Activated CD4-positive, alpha-beta T cell treated with anti-CD3 and anti-CD28 coated beads, Interleukin-2, amount 50 U/mL, for 24 hours (primary cell): ENCODE measurements around the gene STARD7.

Experiments used
- DNase-seq, 2 donors: peaks; one replicate each; pipeline ENCODE4 v3.0.0-alpha.2; 2020; ENCODE audit warnings: low read depth in 1 of 2, low spot score in 1 of 2

Gene STARD7

GRCh38 chr2:96137321-96138178 is 71.1 kb downstream of the STARD7 start:
- DNase-seq = no peak

GRCh38 chr2:96136129-96136720 is 72.4 kb downstream of the STARD7 start:
- no peak for DNase-seq

DNA sequence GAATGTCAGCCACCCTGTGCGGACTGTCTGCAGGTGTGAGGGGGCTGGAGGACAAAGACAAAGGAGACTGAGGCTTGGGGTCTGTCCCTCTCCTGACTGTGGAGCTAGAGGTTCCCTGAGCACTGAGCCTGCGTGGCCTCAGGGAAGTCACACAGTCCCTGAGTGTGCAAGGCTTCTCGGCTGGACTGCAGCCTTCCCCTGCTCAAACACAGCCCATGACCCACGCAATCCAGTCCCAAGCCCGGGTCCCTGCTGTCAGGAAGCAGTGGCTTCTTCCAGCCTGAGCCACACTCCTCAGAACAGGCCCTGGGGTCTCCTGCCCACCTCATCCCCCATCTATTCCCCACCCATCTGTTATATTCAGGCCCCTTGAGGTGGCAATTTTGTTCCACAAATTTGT is 73.0 kb downstream of the STARD7 start:
- no peak for DNase-seq

DNA sequence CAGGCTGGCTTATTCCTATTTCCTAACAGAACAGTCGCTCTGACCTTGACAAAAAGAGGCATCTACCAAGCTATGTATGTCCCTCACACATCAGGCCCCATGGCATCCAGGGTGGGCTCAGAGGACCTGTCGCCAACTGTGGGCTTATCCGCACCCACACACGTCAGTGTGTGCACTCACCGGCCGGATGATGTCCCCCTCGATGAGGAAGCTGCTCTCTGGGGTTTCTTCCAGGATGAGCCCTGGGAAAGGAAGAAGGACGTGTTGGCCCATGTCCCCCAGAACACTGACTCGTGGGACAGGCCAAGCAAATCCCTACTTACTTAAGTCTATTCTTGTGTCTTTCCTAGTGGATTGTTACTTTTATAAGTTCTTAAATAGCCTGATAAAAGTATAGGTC is 73.5 kb downstream of the STARD7 start:
- DNase-seq = no peak
